AML-193 (cell line): ENCODE data around the gene PQBP1.
"Not testable (repeated sequence)": the region's sequence is repeated elsewhere in the genome, so short reads cannot be mapped to it uniquely, and the experiment has no call there.

Experiments used
- DNase-seq, 2 experiments: peaks; one replicate each; lab custom pipeline; 2025; lab: John Stamatoyannopoulos, UW

Gene PQBP1, protein sequence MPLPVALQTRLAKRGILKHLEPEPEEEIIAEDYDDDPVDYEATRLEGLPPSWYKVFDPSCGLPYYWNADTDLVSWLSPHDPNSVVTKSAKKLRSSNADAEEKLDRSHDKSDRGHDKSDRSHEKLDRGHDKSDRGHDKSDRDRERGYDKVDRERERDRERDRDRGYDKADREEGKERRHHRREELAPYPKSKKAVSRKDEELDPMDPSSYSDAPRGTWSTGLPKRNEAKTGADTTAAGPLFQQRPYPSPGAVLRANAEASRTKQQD

DNA sequence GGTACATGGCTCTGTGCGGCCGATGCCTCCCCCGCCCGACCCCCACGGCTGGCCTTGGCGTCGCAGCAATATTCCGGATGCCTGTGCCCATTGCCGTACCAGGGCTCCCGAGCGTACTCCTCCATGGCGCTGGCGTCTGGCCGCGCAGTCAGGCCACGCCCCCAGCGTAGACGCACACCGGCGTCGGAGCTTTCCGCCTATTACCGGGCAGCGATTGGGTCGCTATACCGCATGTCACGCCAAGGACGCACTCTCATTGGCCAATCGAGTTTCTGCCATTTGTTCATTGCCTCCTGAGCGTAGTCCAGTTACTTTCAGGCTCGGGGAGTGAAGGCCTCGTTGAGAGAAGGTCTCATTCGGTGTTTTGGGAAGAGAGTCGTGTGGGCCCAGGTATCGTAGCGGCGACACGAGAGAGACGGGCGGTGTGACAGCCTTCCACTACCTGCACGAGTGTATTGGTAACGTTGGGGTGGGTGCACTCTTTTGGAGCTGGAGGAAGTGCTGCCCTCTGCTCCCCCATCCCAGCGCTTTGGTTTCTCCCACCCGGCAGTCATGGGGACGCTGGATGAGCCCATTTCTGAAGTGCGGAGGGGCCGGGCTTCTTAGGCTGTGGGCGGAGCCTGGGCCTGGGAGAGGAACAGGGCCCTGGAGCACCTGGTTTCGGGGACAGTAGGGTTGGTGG, at the start of gene PQBP1, which contains the start of gene TIMM17B:
TSS of gene PQBP1 (plus strand) at position 306 of the 682 bp plus-strand sequence. CDS start 580 bp downstream, outside the sequence.
TSS of gene TIMM17B (minus strand) at position 144 of the 682 bp plus-strand sequence. CDS start at position 125, 19 bp downstream.
- DNase-seq = peak; percentile 77 to 83

DNA sequence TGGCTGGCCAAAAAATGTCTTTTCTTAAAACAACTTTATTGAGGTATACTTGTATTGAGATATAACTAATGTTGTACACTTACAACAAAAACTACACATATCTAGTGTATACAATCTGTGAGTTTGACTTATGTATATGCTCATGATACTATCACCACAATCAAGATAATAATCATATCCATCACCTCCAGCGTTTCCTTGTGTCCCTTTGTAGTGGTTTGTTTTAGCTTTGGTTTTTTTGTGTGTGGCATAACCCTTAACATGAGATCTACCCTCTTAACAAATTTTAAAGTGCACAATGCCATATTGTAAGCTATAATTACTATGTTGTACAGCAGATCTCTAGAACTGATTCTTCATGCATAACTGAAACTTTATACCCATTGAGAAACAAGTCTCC, 48.9 kb upstream of the PQBP1 start:
- no peak for DNase-seq

DNA sequence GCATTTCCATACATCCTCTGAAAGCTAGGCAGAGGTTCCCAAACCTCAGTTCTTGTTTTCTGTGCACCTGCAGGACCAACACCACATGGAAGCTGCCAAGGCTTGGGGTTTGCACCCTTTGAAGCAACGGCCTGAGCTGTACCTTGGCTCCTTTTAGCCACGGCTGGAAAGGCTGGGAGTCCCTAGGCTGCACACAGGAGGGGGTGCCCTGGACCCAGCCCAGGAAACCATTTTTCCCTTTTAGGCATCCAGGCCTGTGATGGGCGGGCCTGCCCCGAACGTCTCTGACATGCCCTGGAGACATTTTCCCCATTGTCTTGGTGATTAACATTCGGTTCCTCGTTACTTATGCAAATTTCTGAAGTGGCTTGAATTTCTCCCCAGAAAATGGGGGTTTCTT, 44.9 kb upstream of the PQBP1 start:
- no peak for DNase-seq

DNA sequence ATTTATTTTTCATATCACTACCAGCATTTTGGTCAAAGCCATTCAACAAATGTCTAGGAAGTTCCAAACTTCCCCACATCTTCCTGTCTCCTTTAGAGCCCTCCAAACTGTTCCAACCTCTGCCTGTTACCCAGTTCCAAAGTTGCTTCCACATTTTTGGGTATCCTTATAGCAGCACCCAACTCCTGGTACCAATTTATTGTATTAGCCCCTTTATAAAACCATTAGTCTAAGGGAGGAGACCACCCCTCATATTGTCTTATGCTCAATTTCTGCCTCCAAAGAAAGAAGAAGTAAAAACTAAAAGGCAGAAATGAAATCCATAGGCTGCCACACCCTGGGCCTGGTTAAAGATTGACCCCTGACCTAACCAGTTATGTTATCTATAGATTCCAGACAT, 44.2 kb upstream of the PQBP1 start:
- not testable (repeated sequence) for DNase-seq

DNA sequence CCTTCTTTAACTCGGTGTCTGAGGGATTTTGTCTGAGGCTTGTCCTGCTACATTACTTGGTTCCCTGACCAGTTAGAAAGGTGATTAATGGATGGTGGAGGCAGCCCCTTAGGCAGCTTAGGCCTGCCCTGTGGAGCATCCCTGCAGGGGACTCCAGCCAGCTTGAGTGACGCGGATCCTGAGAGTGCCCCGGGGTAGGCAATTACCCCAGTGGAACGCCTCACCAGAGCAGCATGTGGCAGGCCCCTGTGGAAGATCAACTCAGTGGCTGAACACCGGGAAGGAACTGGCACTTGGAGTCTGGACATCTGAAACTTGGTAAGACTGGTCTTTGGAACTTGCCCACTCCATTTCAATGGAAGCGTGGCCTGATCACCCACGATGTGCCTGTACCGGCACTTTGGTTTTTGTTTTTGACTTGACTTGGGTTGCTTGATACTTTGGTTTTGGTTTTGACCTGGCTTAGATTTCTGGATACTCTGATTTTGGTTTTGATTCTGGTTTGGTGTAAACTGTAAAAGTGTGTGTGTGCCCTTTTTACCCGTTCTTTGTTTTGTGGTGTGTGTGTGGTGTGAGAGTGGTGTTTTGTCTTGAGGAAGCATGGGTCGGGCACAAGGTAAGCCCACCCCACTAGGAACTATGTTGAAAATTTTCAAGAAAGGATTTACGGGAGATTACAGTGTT, 43.5 kb upstream of the PQBP1 start:
- DNase-seq = not testable (repeated sequence)

DNA sequence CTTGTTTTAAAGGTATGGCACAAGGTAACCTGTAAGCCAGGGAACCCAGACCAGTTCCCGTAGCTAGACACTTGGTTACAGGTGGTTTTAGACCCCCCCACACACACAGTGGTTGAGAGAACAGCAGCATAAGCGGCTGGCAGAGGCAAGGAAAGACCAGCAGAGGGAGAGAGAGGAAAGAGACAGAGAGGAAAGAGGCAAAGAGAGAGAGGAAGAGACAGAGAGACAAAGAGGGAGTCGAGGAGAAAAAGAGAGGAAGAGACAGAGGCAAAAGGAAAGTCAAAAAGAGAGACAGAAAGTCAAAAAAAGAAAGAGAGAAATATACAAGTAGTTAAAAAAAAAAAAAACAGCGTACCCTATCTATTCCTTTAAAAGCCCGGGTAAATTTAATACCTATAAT, 42.8 kb upstream of the PQBP1 start:
- DNase-seq = peak in 1 of 2 experiments; percentile 1

DNA sequence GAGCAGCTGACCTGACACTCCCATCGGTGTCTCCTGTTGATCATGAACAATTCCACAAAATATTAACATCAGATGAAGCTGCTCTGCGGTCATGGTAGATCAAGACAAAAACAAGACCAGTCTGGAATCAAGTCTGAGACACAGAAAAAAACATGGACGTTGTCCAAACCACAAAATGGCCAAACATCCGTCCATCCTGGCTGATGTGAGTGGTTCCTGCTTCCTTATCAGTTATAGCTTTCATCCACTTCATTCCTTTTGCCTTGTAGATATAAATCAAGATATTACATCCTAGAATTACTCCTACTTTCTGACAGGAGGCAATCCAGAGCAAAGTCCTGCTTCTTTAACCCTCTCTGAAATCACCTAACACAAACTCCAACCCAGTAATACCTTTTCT, 33.5 kb upstream of the PQBP1 start:
- no peak for DNase-seq

DNA sequence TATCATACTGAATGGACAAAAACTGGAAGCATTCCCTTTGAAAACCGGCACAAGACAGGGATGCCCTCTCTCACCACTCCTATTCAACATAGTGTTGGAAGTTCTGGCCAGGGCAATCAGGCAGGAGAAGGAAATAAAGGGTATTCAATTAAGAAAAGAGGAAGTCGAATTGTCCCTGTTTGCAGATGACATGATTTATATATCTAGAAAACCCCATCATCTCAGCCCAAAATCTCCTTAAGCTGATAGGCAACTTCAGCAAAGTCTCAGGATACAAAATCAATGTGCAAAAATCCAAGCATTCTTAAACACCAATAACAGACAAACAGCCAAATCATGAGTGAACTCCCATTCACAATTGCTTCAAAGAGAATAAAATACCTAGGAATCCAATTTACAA, 25.7 kb upstream of the PQBP1 start:
- not testable (repeated sequence) for DNase-seq

DNA sequence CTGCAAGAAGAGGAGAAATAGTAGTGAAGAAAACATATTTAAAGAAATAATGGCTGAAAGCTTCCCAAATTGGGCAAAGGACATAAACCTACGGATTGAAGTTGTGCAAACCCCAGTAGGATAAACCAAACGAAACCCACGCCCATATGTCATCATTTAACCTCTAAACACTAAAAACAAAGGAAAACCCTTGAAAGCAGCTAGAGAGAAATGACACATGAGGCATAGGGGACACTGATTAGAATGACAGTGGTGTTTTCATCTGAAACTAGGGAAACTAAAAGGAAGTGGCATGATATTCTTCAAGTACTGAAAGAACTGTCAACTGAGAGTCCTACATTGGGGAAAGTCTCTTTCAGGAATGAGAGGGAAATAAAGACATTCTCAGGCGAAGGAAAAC, 20.8 kb upstream of the PQBP1 start:
- DNase-seq = not testable (repeated sequence)

DNA sequence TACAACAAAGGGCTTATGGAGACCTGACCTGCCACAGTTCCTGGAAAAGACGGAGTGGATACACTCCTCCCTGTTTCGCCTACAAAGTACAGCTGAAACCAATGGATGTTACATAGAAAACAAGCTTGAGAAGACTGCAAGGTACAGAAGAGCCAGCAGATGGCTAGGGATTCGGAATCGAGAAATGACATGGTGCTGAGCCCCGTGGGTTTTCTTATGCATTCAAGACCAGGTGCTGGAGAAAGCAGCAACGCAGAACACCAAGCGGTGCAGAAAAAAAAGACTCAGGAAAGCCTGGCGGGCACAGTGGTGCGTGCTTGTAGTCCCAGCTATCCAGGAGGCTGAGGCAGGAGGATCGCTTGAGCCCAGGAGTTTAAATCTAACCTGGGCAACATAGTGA, 14.0 kb upstream of the PQBP1 start:
- DNase-seq = no peak

DNA sequence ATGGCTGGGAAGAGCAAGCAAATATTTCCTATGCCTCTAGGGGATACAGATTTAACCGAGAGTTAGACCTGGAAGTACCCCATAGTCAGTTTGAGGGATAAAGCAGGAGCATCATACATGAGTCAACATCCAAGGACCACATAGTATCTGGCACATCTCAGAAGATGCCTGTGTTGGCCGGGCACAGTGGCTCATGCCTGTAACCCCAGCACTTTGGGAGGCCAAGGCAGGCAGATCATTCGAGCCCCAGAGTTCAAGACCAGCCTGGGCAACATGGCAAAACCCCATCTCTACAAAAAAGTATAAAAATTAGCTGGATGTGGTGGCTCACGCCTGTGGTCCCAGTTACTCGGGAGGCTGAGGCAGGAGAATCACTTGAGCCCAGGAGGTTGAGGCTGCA, 11.1 kb upstream of the PQBP1 start:
- not testable (repeated sequence) for DNase-seq

DNA sequence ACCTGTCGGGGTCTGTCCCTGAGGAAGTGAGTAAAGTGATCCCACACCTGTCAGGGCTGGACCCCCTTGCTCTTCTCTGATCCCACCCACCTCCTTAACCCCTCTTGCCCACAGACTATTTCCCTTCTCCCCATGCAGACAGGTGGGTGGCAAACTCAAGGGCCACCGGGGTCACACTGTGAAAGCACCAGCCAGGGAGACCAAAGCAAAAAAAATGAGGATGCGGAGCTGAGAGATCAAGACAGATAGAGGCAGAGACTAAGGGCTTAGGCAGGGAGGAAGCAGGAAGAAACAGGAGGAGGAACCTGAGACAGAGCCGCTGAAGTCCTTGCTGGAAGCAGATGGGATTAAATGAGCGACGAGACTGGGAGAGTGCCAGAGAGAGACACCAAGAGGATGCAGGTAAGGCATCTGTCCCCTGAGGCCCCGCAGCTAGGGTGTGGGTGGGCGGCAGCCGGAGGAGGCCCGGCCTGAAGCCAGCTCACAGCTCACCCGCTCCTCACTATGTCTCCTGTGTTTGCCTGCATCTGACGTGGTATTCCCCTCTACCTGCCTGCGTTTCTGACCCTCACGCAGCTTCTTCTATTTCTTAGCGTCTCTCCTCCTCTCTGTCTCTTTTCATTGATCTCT, 7.3 kb upstream of the PQBP1 start:
- DNase-seq = no peak

DNA sequence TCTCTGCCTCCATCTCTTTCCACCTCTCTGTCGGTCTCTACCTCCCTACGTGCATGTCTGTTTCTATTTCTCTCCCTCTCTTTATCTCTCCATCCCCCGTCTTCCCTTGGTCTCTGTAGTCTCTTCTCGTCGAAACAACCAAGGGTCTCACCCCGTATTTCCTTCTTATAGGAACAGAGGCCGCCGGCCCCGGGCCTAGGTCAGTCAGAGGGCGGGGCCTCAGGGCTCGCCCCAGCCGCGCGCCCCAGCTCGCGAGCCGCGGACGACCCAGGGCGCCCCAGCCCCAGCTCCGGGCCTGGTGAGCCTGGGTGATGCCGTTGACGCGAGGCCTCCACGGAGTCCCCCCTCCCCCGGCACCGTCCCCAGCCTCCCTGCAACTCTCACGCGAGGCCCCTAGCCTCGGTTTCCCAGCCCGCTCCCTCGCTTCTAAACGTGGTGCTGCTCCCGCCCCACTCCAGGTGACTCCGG, 6.8 kb upstream of the PQBP1 start:
- no peak for DNase-seq

DNA sequence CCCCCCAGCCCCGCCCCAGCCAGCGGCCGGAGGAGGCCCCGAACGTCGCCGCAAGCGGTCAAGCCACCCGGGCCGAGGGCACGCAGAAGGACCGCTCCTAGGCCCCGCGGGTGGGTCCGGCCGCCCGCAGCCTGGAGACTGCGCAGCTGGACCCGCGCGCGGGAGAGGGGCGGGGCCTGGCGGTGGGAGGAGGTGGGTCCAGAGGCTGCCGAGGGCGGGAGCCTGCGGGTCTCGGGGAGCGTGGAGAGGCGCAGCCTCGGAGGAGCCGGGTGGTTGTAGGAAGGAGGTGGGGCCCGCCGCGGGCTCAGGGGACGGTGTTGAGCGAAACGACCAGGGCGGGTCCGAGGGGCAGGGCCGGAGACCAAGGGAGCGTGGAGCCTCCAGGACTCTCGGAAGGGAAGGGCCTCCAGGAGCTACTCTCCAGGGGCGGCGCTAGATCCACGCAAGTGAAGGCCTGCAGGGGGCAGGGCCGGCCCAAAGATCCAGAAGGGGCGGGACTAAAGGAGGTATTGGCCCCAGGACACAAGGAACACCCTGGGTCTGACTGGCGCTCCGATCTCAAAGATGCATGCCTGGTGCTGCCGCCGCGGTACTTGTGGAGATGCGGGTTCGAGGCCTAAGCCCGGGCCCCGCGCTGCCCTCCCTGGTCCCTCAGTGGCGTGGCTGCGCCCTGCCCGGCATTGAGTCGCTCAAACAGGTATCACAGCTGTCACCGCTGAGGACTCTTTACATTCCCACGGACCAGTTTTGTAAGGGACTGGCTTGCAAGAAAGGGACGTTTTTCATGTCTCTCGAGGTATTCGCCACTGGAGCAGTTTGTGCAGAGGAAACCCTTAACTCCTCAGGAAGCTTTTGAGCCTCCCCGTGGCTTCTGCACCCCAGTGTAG, 6.1 kb upstream of the PQBP1 start:
- DNase-seq = peak; percentile 62 to 65

DNA sequence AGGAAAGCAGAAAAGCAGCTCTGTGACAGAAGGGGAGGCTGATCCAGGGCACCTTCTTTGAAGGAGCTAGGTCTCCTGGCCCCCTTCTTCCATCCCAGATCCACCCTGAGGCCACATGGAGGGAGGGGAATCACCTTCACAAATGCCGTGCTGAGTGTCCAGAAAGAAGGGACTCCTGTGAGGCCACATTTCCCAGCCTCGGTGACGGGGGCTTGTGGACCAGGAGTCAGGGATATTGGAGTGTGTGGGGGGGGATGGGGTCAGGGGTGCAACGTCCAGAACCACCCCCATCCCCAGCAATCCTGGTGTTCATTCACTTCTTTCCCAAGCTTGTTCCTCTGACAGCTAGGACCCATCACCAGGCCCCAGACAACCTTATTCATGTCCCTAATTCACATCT, 4.8 kb upstream of the PQBP1 start:
- DNase-seq = no peak

DNA sequence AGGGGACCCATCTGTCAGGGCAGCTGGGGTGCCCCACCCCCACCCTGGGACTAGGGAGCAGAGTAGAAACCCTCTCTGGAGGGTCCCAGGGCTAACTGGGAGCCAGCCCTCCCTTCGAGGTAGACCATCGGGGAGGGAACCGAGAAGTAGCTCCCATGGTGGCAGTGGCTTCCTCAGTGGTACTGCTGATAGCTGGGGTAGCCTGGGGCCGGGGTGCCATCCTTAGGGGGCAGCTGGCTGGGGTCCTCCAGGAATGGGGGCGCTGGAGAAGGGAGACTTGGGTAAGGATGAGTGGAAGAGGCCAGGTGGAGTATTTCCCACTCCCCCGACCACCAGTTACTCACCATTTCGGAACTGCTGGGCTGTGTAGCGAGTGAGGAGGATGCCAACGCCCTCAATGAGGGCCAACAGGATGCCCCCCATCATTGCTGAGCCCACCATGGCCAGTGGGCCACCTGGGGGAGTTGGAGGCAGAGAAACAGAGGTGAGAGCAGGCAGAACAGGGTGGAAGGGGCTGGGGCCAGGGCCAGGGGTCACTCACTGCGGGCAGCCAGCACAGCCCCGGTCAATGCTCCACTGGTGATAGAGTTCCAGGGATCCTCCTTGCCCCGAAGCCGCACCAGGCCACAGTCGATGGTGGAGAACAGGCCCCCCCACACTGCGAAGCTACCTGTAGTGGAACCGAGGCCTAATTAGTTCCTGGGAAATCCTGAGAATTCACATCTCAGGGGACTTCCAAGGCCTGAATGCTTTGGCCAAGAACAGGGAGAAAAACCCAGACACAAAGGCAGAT, 4.0 kb upstream of the PQBP1 start:
- no peak for DNase-seq

DNA sequence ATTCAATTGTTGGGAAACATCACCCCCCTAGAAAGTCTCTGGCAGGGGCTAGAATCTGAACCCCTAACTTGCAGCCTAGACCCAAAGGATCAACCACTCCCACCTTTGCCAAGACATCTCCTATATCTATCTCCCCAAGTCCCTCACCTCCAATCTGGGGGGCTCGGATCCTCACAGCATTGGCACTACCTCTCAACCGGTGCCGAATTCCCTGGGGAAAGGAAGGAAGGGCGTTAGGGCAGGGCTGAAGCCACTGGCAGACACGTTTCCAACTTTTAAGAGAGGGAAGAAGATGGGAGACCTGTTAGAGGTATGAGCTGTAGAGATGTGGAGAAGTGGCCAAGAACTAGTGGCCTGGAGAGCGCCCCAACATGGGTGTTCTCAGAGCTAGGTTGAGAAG, 2.8 kb upstream of the PQBP1 start:
- DNase-seq = no peak

DNA sequence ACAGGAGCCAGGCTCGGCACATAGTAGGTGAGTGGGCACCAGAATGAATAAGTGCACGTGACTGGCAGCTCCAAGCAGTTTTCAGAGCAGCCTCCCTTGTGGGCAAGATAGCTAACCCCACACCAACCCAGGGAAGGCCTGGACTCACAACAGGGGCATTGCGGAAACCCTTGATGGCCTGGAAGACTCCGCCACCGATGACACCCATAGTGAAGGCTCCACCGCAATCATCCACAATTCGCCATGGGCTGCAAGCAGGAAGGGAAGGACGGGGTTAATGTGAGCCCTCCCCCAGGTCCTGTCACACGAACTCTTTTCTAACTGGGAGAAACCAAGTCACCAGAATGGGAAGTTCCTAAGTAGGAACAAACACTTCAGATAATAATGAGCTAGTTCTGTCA, 1.1 kb upstream of the PQBP1 start:
- DNase-seq = no peak

DNA sequence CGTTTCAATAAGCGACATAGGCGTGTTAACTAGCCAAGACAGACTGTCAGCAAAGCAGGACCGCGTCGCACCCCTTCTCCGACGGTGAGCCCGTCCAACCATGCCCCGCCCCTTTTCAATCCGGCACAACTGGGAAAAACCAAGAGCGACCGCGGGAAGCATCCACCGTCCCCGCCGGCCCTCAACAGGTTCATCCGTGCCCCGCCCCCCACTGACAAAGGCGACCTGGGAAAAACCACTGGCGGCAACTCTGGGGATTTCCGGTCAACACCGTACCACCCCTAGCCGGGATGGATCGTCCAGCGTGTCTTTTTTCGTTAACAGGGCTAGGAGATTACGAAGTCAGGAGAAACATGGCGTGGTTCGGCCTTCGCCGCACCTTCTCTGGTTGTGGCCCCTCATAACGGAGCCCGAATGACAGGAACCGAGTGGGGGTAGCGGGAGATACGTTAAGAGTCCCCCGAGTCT, 539 bp upstream of the PQBP1 start:
- peak; percentile 36 to 49 for DNase-seq

DNA sequence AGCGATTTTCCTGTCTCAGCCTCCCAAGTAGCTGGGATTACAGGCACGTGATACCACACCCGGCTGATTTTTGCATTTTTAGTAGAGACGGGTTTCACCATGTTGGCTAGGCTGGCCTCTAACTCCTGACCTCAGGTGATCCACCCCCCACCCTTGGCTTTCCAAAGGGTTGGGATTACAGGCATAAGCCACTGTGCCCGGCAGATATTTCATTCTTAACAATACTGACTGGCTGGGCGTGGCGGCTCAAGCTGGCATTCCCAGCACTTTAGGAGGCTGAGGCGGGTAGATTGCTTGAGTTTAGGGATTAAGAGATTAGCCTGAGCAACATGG, 1.3 kb downstream of the PQBP1 start:
- no peak for DNase-seq

DNA sequence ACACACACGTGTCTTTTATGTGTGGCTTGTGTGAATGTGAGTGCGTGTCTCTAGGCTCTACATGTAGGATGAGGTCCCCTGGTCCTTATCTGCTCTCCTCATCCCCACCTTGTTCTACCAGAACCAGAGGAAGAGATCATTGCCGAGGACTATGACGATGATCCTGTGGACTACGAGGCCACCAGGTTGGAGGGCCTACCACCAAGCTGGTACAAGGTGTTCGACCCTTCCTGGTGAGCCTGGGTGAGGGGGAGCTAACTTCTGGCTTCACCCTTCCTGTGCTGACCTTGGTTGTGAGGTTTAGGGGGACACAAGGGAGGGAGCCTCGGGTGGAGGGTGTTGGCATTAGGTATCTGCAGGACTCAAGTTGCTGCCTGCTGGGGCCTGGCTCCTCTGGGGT, 3.3 kb downstream of the PQBP1 start:
- no peak for DNase-seq
